ENCODE results near the gene MLEC.

- TF ChIP-seq CTCF (IDR thresholded peaks at IDR 0.05; ENCODE audit: low read length) (no peak), EZH2 (IDR thresholded peaks at IDR 0.05; ENCODE audit: borderline replicate concordance, low read length) (no peak)
Observed at GRCh38 chr12:120744922-120745493, 58.1 kb downstream of the MLEC start.

Data from OCI-LY1 (cell line).